ENCODE measurements around the gene FZD4.

FZD4 gene

DNA sequence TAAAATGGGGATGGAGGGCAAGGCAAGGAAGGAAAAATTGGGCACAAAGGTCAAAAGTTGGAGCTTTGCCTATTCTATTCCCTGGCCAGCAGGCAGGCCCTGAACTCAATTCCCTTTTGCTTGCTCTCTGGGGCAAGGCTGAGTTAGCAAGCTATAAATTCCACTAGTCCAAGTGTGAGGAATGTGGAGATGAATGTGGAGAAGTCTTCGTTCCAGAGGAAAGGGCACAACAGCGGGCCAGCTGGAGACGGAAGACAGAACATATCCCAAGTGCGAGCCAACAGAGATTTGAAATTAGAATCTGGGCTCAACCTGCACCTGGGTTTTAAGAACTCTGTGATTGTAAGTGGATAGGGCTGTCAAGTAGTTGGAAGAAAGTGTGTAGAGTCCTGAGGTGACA is 29.5 kb upstream of the FZD4 start:
- no peaks in the 10 kb centered on the region for H3K9me3 ChIP-seq
- TF ChIP-seq, protein P1, sequence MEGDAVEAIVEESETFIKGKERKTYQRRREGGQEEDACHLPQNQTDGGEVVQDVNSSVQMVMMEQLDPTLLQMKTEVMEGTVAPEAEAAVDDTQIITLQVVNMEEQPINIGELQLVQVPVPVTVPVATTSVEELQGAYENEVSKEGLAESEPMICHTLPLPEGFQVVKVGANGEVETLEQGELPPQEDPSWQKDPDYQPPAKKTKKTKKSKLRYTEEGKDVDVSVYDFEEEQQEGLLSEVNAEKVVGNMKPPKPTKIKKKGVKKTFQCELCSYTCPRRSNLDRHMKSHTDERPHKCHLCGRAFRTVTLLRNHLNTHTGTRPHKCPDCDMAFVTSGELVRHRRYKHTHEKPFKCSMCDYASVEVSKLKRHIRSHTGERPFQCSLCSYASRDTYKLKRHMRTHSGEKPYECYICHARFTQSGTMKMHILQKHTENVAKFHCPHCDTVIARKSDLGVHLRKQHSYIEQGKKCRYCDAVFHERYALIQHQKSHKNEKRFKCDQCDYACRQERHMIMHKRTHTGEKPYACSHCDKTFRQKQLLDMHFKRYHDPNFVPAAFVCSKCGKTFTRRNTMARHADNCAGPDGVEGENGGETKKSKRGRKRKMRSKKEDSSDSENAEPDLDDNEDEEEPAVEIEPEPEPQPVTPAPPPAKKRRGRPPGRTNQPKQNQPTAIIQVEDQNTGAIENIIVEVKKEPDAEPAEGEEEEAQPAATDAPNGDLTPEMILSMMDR (IDR thresholded peaks at IDR 0.05; ENCODE audit: low read depth, low read length), result no peak

DNA sequence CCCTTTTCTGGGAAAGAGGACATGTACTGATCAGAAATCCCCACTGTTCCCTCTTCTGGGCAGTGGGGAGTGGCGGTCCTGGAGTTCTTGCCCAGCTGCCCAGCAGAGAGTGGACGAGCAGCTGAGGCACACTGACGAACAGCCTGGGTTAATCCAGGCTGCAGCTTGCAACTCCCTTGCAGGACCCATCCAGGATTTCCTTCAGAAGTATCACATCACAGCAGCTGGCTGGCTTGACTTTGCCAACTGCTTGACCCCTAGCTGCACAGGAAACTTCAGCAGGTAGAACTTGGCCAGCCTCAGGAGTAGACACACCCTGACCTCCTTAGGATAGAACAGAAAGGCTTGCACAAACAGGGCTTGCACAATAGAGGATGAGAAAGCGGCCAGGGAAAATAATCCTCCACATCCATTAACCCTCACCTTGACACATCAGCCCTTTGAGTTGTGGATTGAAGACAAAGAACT is 27.9 kb upstream of the FZD4 start:
- Histone ChIP-seq H3K4me3 (ENCODE audit: low read depth, low read length) (no peak overlapping the region), H3K9me3 (no peaks in the 10 kb centered on the region), H3K4me1 (no peaks in the 10 kb centered on the region), H3K36me3 (no peaks in the 10 kb centered on the region), H3K27me3 (no peaks in the 10 kb centered on the region; the same call in 1 of the 2 replicates)
- TF ChIP-seq, protein P1 (IDR thresholded peaks at IDR 0.05; ENCODE audit: low read depth, low read length), result no peak
- DNase-seq, result no peak

More for the DNA sequence above, 29.5 kb upstream of the FZD4 start:
- no peak overlapping the region for H3K4me3 ChIP-seq (ENCODE audit: low read depth, low read length)
- peaks cover 7% of the 10 kb centered on the region for H3K27me3 ChIP-seq
- no peaks in the 10 kb centered on the region for H3K36me3 ChIP-seq
- no peak for DNase-seq
- H3K4me1 ChIP-seq, result no peaks in the 10 kb centered on the region

GRCh38 chr11:86981777-86982540 is 26.8 kb upstream of the FZD4 start:
- Histone ChIP-seq H3K4me1 (no peaks in the 10 kb centered on the region), H3K27me3 (no peaks in the 10 kb centered on the region; the same call in 1 of the 2 replicates), H3K36me3 (no peaks in the 10 kb centered on the region), H3K4me3 (ENCODE audit: low read depth, low read length) (no peak overlapping the region), H3K9me3 (no peaks in the 10 kb centered on the region)
- TF ChIP-seq, protein P1 (IDR thresholded peaks at IDR 0.05; ENCODE audit: low read depth, low read length), result no peak
- no peak for DNase-seq

DNA sequence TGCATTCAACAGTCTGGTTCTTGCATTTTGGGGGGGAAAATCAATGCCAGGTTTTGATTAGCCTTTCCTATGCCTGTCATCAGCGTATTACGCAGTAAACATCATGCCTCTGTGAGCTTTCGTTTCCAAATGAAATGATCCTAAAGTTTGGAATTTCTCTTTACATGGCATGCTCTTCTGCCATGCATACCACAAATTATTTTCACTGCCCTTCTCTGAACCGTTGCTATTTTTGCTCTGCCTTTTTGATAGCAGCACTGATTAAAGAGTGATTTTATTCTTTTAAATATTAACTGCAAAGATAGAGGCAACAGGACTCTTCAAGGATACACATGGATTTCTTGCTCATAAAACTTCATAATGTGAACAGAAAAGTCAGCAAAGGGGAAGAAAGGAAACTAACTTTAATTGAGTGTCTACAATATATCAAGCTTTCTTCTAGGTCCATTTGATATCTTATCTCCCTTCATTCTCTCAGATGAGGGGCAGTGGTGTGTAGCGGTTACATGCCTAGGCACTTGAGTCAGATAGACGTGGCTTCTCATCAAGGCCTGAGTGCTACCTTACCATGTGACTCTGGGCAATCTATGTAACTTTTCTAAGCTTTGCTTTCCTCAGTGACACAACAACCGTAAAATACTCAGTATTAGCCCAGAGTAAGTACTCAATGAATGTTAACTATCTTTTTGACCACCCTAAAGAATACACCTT is 25.0 kb upstream of the FZD4 start:
- no peak for DNase-seq
- no peaks in the 10 kb centered on the region for H3K9me3 ChIP-seq
- TF ChIP-seq, protein P1 (IDR thresholded peaks at IDR 0.05; ENCODE audit: low read depth, low read length), result no peak
- H3K27me3 ChIP-seq, result no peaks in the 10 kb centered on the region; the same call in 1 of the 2 replicates
- no peak overlapping the region for H3K4me3 ChIP-seq (ENCODE audit: low read depth, low read length)
- no peaks in the 10 kb centered on the region for H3K36me3 ChIP-seq
- H3K4me1 ChIP-seq, result no peaks in the 10 kb centered on the region

DNA sequence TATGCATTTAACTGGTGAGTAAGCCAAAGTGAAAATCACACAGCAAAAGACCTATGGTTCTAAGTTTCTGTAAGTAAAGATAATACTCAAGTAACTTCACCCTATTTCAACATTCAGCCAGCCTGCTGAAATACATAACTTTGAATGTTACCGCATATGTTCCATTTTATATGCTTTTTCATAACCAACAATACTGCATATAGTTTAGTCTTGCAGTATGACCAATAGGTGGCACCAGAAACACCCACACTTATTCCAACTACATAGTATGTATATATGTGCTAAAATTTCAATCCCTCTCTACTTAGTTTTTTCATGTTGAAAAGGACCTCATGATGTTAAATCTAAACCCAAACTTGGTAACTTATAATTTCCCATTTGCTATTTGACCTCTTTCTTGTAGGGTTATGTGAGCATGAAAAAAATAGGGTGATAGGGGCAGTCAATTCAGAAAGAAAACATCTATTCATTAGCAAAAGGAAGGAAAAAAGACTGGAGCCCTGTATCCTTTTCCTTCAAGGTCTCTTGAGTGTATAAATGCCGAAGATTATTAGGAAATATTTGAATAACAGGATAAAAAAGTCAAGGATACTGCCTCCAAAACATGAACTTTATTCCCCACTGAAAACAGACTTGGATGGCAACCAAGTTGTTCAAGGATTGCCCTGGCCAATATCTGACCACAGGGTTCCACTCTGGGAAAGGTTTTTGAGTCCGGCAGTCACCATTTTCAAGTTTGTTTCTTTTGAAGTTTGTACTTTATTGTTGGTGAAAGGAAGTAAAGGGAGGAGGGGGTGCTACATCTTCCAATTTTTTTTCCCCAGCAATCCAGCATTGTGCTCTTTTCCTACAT is 23.8 kb upstream of the FZD4 start:
- no peaks in the 10 kb centered on the region for H3K9me3 ChIP-seq
- no peaks in the 10 kb centered on the region; the same call in 1 of the 2 replicates for H3K27me3 ChIP-seq
- no peaks in the 10 kb centered on the region for H3K4me1 ChIP-seq
- H3K36me3 ChIP-seq, result no peaks in the 10 kb centered on the region
- no peak overlapping the region for H3K4me3 ChIP-seq (ENCODE audit: low read depth, low read length)
- DNase-seq, result no peak
- TF ChIP-seq, protein P1 (IDR thresholded peaks at IDR 0.05; ENCODE audit: low read depth, low read length), result peak; percentile 68

Data from BE2C (cell line).